MG63 (cell line): ENCODE measurements around the gene TNIP2. TPM values are rescaled to one million over a fixed set of nuclear protein-coding genes. Genes with fewer than 3 reads are reported as not detected.

Experiments
- DNase-seq: peaks from one replicate; pipeline ENCODE4 v3.0.0-alpha.2; 2020
- H3K27me3 ChIP-seq: fragments of 250-450 bp; sonication (Bioruptor Pico); 2 replicates; pipeline ENCODE4 v1.5.1; 2020; ENCODE audit warnings: mild to moderate bottlenecking, moderate library complexity
- H3K36me3 ChIP-seq: fragments of 250-450 bp; sonication (Bioruptor Pico); 2 replicates; pipeline ENCODE4 v1.5.1; 2020; ENCODE audit warnings: mild to moderate bottlenecking, moderate library complexity
- H3K4me3 ChIP-seq: fragments of 250-450 bp; sonication (Bioruptor Pico); 2 replicates; pipeline ENCODE4 v1.5.1; 2020; ENCODE audit warnings: mild to moderate bottlenecking, moderate library complexity
- H3K9me3 ChIP-seq: fragments of 250-450 bp; sonication (Bioruptor Pico); 2 replicates; pipeline ENCODE4 v1.5.1; 2020; ENCODE audit warnings: mild to moderate bottlenecking, moderate library complexity
- total RNA-seq: library from RNA; depleted of rRNA; stranded (reverse); fragments of >200 nt; shearing (Covaris generic); gene quantifications from 2 replicates; pipeline ENCODE4 v1.2.3, GENCODE V29; 2014; ENCODE audit warnings: low replicate concordance

TNIP2 gene
- total RNA-seq, 1 experiment from 2014 or later = 32.5 TPM

DNA sequence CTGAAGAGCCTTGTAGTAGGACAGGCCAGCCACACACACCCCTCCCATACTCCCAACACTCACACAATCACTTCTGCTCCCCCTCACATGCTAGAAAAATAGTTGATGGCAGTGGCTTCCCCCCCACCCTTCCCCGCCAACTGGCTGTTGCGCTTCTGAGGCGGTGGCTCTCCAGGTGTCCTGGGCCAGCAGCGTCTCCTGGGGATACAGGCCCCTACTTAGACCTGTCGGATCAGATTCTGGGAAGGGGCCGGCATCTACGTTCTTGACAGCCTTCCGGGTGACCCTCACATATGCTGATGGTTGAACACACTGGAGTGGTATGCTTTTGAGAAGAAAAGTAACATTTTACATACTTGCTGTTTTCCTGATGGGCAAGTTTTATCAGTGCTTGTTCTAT lies 39.9 kb downstream of the TNIP2 start:
- Histone ChIP-seq H3K9me3 (no peaks in the 10 kb centered on the region), H3K36me3 (peaks cover 6% of the 10 kb centered on the region), H3K4me3 (no peak overlapping the region), H3K27me3 (no peaks in the 10 kb centered on the region)
- DNase-seq = no peak

DNA sequence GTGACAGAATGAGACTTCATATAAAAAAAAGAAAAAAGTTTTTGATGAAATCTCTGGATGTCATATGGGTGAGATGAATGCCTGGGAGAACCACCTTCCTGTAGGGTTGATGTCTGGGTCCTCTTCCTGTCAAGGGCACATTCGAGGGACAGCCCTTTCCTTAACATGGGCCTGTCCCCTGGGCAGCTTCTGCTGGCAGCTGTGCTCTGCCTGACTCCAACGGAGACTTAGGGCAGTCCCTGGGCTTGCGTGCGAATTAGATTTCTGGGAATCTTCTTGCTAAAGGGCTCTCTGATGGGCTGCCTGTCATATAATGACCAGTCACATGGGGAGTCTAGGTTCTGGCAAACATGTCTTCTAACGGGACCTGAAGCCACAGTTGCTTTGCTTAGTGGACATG lies 40.7 kb downstream of the TNIP2 start:
- peaks cover 4% of the 10 kb centered on the region for H3K36me3 ChIP-seq
- no peaks in the 10 kb centered on the region for H3K9me3 ChIP-seq
- H3K27me3 ChIP-seq = no peaks in the 10 kb centered on the region
- H3K4me3 ChIP-seq = no peak overlapping the region
- no peak for DNase-seq

DNA sequence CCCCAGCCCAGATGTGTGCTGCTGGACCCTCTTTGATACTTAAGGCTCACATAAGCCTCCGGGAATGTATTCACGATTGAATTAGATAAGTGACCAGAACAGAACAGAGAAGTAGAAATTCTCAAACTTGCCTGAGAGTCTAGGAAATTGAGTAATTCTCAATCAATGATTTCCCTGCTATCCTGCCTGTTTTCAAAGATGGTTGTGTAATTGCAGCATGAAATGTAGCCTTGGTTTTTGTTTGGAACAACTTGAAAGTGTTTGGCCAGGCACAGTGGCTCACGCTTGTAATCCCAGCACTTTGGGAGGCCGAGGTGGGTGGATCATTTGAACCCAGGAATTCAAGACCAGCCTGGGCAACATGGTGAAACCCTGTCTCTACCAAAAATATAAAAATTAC lies 41.2 kb downstream of the TNIP2 start:
- no peaks in the 10 kb centered on the region for H3K9me3 ChIP-seq
- no peak overlapping the region for H3K4me3 ChIP-seq
- no peaks in the 10 kb centered on the region for H3K27me3 ChIP-seq
- peaks cover 4% of the 10 kb centered on the region for H3K36me3 ChIP-seq
- no peak for DNase-seq

- Histone ChIP-seq H3K36me3 (peaks cover 4% of the 10 kb centered on the region), H3K4me3 (no peak overlapping the region), H3K9me3 (no peaks in the 10 kb centered on the region), H3K27me3 (no peaks in the 10 kb centered on the region)
- DNase-seq = no peak
These were observed 41.9 kb downstream of the TNIP2 start for GRCh38 chr4:2714061-2714770.

GRCh38 chr4:2713337-2713736 lies 42.8 kb downstream of the TNIP2 start:
- no peak overlapping the region for H3K4me3 ChIP-seq
- H3K36me3 ChIP-seq = peaks cover 4% of the 10 kb centered on the region
- no peaks in the 10 kb centered on the region for H3K9me3 ChIP-seq
- DNase-seq = no peak
- H3K27me3 ChIP-seq = no peaks in the 10 kb centered on the region

DNA sequence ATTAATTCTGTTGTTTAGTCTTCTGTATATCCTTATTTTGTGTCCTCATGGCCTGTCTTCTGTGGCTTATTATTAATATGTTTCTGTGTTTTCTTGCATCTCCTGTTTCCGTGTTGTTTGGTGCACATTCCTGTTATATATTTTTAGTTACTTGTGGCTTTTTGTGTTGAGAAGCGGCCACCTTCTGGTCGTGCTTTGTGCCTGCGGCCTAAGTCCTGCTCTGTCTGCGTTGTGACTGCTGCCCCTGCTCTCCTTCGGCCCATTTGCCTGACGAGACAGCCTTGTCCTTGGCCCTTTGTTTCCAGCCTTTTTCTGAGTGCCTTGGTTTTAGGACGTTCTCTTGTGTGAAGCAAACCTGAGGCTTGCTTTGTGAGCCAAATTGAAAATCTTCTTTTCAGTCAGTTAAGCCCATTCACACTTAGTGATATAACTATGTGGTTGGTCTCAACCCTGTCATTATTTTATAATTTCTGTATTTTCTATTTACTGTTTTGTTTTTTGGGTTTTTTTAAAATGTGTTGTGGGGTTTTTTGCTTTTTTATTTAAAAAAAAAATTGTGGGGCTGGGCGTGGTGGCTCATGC lies 43.8 kb downstream of the TNIP2 start:
- no peaks in the 10 kb centered on the region for H3K27me3 ChIP-seq
- H3K36me3 ChIP-seq = peaks cover 4% of the 10 kb centered on the region
- no peak overlapping the region for H3K4me3 ChIP-seq
- no peak for DNase-seq
- H3K9me3 ChIP-seq = no peaks in the 10 kb centered on the region

DNA sequence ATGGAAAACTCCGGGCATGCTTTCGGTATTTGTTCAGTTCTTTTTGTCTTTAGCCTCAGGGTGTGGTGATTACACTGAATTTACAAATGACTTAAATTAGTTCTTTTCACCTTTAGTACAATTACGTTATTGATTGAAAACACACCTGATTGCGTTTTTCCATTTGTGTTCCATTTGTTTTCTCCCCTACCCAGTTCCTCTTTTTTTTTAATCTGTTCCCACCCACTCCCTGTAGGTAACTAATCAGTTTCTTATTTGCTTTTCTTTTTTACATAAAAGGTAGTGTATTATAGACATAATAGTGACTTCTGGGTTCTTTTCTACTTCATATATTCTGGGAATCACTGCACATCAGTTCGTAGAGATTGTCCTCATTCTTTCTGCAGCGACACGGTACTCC lies 53.4 kb downstream of the TNIP2 start:
- Histone ChIP-seq H3K27me3 (no peaks in the 10 kb centered on the region), H3K4me3 (no peak overlapping the region), H3K9me3 (no peaks in the 10 kb centered on the region), H3K36me3 (peaks cover 10% of the 10 kb centered on the region)
- no peak for DNase-seq

- H3K36me3 ChIP-seq = peaks cover 10% of the 10 kb centered on the region
- no peaks in the 10 kb centered on the region for H3K27me3 ChIP-seq
- DNase-seq = no peak
- no peak overlapping the region for H3K4me3 ChIP-seq
- no peaks in the 10 kb centered on the region for H3K9me3 ChIP-seq
These were observed 53.8 kb downstream of the TNIP2 start for GRCh38 chr4:2702361-2702760.

- Histone ChIP-seq H3K36me3 (peaks cover 17% of the 10 kb centered on the region), H3K27me3 (no peaks in the 10 kb centered on the region)
- no peak for DNase-seq
These were observed 56.1 kb downstream of the TNIP2 start for GRCh38 chr4:2700031-2700430.

DNA sequence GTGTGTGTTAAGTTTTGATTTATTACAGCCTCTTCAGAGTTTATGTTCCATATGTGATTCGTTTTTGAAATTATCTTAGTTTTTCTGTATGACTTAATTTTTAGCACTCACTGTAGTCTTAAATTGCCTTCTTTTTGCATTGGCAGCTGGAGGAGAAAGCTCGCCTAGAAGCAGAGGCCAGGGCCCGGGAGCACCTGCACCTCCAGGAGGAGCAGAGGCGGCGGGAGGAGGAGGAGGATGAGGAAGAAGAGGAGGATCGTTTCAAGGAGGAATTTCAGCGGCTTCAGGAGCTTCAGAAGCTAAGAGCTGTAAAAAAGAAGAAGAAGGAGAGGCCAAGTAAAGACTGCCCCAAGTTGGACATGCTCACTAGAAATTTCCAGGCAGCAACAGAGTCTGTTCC lies 56.6 kb downstream of the TNIP2 start:
- Histone ChIP-seq H3K4me3 (no peak overlapping the region), H3K36me3 (peaks cover 17% of the 10 kb centered on the region), H3K9me3 (no peaks in the 10 kb centered on the region), H3K27me3 (no peaks in the 10 kb centered on the region)
- no peak for DNase-seq

More at GRCh38 chr4:2700031-2700430, 56.1 kb downstream of the TNIP2 start:
- H3K9me3 ChIP-seq = no peaks in the 10 kb centered on the region
- H3K4me3 ChIP-seq = no peak overlapping the region

- DNase-seq = no peak
- Histone ChIP-seq H3K9me3 (no peaks in the 10 kb centered on the region), H3K27me3 (no peaks in the 10 kb centered on the region), H3K4me3 (no peak overlapping the region), H3K36me3 (peaks cover 19% of the 10 kb centered on the region)
These were observed 57.1 kb downstream of the TNIP2 start for GRCh38 chr4:2698951-2699505.

GRCh38 chr4:2698504-2698903 lies 57.6 kb downstream of the TNIP2 start:
- Histone ChIP-seq H3K9me3 (no peaks in the 10 kb centered on the region), H3K4me3 (no peak overlapping the region), H3K36me3 (peaks cover 19% of the 10 kb centered on the region), H3K27me3 (no peaks in the 10 kb centered on the region)
- DNase-seq = no peak

DNA sequence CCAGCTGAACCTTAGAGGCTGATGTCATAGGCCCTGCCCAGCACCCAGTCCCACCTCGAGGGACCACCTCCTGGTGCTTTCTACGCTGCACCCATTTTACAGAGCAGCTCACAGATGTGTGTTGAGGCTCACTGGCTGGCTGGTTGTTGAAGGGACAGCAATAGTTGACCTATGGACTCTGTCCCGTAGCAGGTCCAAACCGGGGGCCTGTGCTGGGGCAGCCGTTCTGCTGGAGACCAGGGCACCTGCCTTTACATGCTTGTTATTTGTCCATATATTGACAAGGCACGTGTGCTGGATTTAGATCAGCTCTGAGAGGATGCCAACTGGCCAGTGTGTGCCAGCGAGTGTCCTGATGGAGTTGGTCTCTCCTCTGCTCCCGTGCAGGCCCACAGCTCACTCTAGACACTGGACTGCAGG lies 58.1 kb downstream of the TNIP2 start:
- H3K9me3 ChIP-seq = no peaks in the 10 kb centered on the region
- no peak overlapping the region for H3K4me3 ChIP-seq
- H3K27me3 ChIP-seq = no peaks in the 10 kb centered on the region
- H3K36me3 ChIP-seq = peaks cover 15% of the 10 kb centered on the region
- no peak for DNase-seq

DNA sequence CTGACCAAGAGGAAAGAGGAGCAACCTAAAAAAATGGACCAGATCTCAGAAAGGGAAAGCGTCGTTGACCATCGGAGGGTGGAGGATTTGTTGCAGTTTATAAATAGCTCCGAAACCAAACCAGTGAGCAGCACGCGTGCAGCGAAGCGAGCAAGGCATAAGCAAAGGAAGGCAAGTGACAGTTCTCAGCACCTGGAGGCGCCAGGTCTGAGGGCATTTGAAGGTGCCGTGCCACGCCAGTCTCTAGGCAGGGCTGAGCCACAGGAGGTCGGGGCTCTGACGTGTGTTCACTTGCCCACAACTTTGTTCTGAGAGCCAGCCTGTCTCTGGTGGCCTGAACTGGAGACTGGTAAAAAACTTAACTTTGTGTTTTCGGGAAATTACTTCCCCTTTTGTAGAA lies 59.7 kb downstream of the TNIP2 start:
- Histone ChIP-seq H3K9me3 (no peaks in the 10 kb centered on the region), H3K27me3 (no peaks in the 10 kb centered on the region), H3K36me3 (peaks cover 11% of the 10 kb centered on the region), H3K4me3 (no peak overlapping the region)
- no peak for DNase-seq

- DNase-seq = no peak
- Histone ChIP-seq H3K27me3 (no peaks in the 10 kb centered on the region), H3K9me3 (no peaks in the 10 kb centered on the region), H3K36me3 (peaks cover 19% of the 10 kb centered on the region), H3K4me3 (no peak overlapping the region)
These were observed 60.6 kb downstream of the TNIP2 start for GRCh38 chr4:2695346-2696060.

DNA sequence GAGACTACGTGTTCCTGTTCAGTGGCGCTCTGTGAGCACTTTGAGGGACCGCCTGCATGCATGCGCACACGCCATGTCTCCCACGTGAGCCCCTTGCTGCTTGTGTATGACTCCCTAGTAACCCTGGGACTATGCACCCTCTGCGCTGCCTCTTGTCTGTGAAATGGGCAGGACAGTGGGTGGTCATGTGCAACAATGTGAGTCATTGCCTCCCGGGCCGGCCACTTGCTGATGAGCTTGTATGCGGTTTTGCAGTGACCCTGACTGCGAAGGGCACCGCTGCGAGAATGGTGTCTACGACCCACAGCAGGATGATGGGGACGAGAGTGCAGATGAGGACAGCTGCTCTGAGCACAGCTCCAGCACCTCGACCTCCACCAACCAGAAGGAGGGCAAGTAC lies 61.4 kb downstream of the TNIP2 start:
- no peaks in the 10 kb centered on the region for H3K9me3 ChIP-seq
- no peaks in the 10 kb centered on the region for H3K27me3 ChIP-seq
- H3K4me3 ChIP-seq = no peak overlapping the region
- peaks cover 19% of the 10 kb centered on the region for H3K36me3 ChIP-seq
- DNase-seq = no peak

DNA sequence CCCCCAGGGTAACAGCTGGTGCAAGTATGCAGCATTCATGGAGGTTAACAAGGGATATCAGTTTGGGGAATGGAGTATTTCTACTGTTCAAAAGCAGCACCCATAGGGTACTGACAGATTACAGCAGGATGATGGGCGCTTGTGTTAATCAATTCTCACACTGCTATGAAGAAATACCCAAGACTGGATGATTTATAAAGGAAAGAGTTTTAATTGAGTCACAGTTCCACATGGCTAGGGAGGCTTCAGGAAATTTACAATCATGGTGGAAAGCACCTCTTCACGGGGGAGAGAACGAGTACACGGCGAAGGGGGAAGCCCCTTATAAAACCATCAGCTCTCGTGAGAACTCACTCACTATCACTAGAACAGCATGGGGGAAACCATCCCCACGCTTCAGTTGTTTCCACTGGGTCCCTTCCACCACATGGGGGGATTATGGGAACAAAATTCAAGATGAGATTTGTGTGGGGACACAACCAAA lies 64.1 kb downstream of the TNIP2 start:
- DNase-seq = no peak
- peaks cover 16% of the 10 kb centered on the region for H3K36me3 ChIP-seq

More for the DNA sequence above, 64.1 kb downstream of the TNIP2 start:
- Histone ChIP-seq H3K9me3 (no peaks in the 10 kb centered on the region), H3K27me3 (no peaks in the 10 kb centered on the region), H3K4me3 (no peak overlapping the region)
